GM21723 (cell line): ENCODE measurements around the gene NPAS3.

Source experiments
- ATAC-seq: cut with Tn5 transposase; IDR thresholded peaks from one replicate; pipeline ENCODE4 v1.9.1; 2021; ENCODE audit warnings: mild to moderate bottlenecking, moderate library complexity; ENCODE audit not compliant: unreplicated experiment

Gene NPAS3

GRCh38 chr14:33420051-33420627, 481.5 kb downstream of the NPAS3 start:
- ATAC-seq: no peak

DNA sequence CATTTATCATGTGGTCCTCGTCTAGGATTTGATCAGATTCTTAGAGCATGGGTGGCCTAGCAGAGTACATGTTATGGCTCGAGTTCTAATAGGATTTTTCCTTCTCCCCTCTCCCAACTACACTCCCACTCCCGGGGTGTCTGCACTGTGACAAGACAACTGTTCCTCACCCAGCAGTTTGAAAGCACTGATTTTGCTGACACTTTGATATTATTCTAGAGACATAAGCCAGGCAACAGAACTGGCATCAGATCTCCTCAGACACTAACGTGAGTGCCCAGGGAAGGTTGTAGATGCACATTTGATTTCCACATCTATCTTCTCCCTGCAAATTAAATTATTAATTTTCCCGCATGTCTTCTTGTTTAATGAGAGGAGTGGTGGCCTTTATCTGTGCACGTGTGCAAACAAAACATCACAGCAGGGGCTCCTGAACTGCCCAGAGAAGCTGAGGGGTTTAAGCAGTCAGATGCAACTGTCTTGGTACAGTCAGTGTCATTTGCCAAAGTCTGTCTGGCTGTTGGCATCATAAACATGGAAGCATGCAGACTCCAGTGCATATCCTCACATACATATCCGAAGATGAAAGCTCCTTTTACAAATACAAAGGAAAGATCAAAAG, 491.8 kb downstream of the NPAS3 start:
- no peak for ATAC-seq

DNA sequence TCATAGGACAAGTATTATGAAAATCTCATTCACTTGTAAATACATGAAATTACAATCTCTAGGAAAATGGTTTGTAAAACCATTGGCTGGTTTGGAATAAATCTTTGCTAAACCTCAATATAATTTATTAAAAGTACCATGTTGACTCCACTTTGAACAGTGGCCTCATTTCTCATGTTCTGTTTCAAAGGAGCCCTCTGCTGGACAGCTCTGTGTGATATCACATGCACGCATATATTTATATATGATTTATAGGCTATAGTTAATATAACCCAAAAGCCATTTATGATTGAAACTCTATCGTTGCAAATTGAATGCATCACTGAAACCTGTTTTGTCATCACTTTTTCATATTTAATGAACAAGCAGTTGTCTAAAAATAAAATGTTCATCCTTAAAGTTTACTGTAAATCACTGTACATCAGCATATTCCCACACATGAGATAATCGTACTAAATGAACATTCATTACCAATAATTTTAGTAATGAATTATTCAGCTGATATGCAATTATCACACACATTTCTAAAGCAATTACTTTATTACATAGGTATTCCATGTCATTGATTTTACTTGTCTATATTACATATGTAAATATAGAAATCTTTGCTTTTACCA, 493.8 kb downstream of the NPAS3 start:
- ATAC-seq: no peak

DNA sequence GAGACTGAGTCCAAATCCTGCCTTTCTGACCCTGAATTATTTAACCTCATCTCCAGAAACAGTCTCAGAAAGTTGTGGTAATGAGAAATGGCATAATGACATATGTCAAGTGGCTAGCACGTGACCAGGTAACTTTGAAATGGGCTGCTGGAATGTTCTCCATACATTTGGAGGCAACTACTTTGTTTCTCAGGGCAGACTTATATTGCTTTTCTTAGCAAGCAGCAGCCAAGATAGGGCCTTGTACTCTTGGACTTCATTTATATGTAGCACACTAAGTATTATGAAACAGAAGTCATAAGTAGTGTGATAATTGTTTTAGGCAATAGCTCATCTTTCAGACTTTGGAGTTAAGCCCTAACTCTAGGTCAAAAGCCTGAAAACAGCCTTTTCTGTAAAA, 494.7 kb downstream of the NPAS3 start:
- no peak for ATAC-seq

- ATAC-seq: no peak
These were observed 497.4 kb downstream of the NPAS3 start for GRCh38 chr14:33435911-33436689.

- no peak for ATAC-seq
These were observed 503.0 kb downstream of the NPAS3 start for GRCh38 chr14:33441633-33442032.

DNA sequence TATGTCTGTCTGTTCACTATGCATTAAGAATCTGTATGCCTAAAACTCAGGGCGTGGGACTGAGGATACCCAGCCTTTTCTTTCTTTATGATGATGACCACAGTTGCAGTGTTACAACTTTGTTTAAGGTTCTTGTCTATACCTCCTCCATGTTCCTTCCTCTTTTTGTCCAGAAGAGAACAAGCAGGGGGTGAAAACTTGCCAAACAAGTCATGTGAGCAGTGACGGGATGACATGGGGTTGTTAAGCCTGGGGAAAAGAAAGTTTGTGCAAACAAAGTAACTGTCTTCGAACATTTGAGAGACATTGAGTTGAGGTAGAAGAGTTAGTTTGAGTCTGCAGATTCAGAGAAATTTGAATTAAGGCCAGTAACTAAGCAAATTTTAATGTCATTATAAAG, 505.5 kb downstream of the NPAS3 start:
- no peak for ATAC-seq

DNA sequence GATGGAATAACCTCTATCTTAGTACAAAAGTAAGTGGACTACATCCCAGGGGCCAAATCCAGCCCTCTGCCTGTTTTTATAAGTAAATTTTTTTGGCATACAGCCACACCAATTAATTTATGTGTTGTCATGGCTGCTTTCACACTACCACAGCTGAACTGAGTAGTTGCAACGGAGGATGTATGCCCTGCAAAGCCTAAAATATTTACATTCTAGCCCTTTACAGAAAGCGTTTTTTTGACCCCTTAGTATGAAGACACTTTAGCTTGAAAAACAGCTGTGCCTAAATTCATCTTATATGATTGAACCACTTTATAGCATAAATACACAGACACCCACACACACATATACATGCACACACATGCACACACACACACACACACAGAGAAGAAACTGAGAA, 510.6 kb downstream of the NPAS3 start:
- no peak for ATAC-seq

DNA sequence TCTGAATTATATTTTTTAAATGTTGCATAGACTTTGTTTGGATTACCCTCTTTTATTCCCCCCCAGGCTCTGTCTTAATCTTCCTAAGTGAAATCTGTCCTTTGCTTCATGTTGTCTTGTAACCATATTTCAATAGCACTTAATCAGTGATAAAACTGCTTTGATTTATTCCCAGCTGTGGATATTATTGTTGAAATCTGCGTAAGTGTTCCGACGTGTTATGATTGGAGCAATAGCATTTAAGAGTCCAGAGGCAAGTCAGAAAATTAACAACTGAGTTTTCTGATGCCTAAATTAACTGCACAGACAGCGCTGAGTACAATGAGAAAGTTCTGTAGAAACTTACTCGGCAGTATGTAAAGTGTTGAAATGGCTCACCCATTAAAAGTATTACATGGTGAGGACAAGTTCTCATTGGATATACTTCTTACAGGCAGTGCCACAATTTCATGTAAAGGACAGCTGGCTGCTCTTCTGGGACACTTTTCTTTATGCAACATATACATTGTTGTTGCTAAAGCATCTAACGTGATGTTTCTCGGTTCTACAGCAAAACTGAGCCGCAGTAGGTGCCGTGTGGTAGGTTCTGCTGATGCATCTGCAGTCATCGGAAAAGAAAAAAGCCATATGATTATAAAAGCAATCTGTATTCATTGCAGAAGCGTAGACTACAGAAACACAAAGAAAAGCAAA, 511.2 kb downstream of the NPAS3 start:
- ATAC-seq: no peak

DNA sequence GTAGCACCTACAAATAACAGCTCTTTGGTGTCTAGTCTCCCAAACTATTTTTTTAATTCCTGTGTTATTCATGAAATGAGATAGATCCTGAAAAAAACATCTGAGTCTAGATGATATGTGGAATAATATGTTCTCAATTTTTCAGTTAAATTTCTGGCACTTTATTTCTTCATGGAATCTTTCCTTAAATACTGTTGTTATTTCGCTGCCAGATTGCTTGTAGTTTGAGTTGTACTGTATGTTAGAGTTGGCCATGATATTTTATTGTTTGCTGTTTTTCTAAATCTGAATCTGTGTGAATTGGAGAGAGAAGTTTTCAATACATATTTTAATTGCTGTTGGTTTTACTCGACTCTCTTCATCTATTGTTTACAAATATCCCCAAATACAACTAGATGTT, 511.7 kb downstream of the NPAS3 start:
- no peak for ATAC-seq

DNA sequence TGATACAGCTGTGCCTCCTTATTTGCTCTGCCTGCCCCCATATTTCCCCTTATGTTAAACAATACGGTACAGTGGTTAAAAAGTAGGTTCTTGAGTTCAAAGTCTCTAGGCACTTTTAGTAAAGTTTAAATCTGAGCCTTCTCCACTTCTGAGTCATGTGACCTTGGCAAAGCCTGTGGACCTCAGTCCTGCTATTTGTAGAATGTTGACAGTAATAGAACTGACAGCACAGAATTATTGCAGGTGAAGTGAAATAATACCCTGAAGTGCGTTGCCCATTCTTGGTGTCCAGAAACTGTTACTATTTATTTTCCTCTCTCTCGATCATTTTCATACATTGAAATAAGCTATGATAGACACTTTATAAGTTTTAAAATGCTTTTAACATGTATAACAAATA, 512.5 kb downstream of the NPAS3 start:
- ATAC-seq: no peak

DNA sequence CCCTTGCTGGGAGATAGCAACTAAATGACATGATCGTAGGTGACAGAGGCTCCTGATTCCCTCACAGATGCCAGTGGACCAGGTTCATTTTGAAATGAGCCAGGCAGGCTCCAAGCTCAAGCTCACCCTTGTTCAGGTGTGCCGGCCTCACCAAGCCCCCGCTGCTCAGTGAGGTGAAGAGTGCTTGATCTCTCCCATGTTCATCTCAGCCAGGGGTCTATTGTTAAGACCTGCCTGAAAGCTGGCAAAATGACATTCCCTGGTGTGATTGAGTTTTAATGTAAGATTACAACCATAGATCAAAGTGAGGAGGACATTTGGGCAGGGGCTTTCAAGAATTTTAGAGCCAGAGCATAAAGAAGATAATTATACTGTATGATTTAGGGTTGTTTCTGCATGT, 514.3 kb downstream of the NPAS3 start:
- ATAC-seq: no peak

- ATAC-seq: no peak
These were observed 515.4 kb downstream of the NPAS3 start for GRCh38 chr14:33454022-33454595.

- no peak for ATAC-seq
These were observed 516.0 kb downstream of the NPAS3 start for GRCh38 chr14:33454707-33455106.

- ATAC-seq: no peak
These were observed 517.1 kb downstream of the NPAS3 start for GRCh38 chr14:33455654-33456345.

- ATAC-seq: no peak
These were observed 518.3 kb downstream of the NPAS3 start for GRCh38 chr14:33457021-33457420.

- ATAC-seq: no peak
These were observed 518.9 kb downstream of the NPAS3 start for GRCh38 chr14:33457617-33458016.

GRCh38 chr14:33460164-33460563, 521.5 kb downstream of the NPAS3 start:
- no peak for ATAC-seq

DNA sequence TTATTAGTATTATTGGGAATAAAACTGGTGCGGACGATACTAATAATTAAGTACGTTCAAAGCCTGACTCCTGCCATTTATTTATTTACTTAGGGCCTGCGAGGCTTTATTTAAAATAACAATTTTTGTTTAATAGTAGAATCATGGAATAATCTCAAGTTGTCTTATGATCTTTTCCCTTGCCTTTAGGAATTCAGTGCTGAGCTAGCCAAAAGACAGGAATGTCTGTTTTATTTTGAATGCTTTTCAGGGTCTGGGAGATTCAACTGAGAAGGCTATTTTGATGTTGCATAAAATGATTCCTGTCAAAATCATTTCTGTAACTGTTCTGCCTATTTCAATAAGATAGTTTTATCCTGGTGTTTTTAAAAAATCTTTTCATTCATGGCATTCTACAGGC, 522.4 kb downstream of the NPAS3 start:
- no peak for ATAC-seq

GRCh38 chr14:33463731-33464130, 525.1 kb downstream of the NPAS3 start:
- no peak for ATAC-seq
